ENCODE data around the gene KRT7.

KRT7 gene

DNA sequence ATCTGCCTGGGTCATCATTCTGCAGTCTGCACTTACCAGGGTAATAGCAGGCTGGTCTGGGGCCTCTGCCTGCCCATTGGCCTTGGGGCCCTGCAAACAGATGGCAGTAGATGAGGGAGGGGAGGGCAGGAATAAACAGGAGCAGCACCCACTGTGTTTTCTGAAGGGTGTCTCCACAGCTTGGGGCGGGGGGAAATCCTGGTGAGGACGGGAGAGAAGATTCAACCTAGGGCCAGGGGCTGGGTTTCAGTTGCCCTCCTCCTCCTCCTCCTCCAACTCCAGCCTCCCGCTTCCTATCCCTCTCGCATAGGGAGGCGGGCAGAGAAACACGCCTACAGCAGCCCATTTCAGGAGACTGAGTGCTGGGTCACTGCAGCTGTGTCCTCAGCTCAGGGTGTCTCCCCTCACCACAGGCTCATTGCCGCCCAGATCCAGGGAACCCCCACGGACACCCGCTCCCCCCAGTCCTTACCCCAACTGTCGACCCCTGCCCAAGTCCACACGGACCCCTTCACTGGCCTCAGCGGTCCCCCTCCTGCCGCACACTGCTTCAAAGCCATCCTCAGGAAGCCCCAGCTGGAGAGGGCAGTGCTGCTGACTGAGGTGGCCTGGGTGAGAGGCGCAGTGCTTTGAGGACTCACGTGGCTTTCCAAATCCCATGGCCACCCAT lies 32.1 kb upstream of the KRT7 start:
- peaks cover 6% of the 10 kb centered on the region for H3K4me1 ChIP-seq (ENCODE audit: control insufficient read depth, insufficient read depth, low read length)
- no peaks in the 10 kb centered on the region for H3K36me3 ChIP-seq (ENCODE audit: control insufficient read depth in 2 of 2, insufficient read depth in 2 of 2, low read length in 2 of 2)
- H3K9me3 ChIP-seq (ENCODE audit: control insufficient read depth in 2 of 2, low read length in 2 of 2): no peaks in the 10 kb centered on the region
- H3K4me3 ChIP-seq (ENCODE audit: low read length in 2 of 2): no peak overlapping the region
- H3K9ac ChIP-seq (ENCODE audit: low read length in 2 of 2): no peak overlapping the region
- no peaks in the 10 kb centered on the region for H3K27me3 ChIP-seq (ENCODE audit: control insufficient read depth in 1 of 2, insufficient read depth in 2 of 2, low read length in 2 of 2)
- H3K27ac ChIP-seq (ENCODE audit: low read length): no peak overlapping the region

DNA sequence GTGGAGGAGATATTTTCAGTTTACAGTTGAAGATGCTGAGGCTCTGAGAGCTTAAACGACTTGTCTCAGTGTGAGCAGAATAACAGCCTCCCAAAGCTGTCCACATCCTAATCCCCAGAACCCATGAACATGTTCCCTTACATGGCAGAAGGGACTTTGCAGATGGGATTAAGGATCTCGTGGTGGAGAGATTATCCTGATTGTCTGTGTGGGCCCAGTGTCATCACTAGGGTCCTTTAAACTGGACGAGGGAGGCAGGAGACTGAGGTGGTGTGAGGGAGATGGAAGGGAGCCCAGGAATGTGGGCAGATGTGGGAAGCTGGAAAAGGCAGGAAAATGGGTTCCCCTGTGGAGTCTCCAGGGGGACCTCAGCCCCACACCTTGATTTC lies 31.6 kb upstream of the KRT7 start:
- Histone ChIP-seq H3K9me3 (ENCODE audit: control insufficient read depth in 2 of 2, low read length in 2 of 2) (no peaks in the 10 kb centered on the region), H3K9ac (ENCODE audit: low read length in 2 of 2) (no peak overlapping the region), H3K4me3 (ENCODE audit: low read length in 2 of 2) (no peak overlapping the region), H3K4me1 (ENCODE audit: control insufficient read depth, insufficient read depth, low read length) (peaks cover 6% of the 10 kb centered on the region), H3K27ac (ENCODE audit: low read length) (no peak overlapping the region), H3K27me3 (ENCODE audit: control insufficient read depth in 1 of 2, insufficient read depth in 2 of 2, low read length in 2 of 2) (no peaks in the 10 kb centered on the region), H3K36me3 (ENCODE audit: control insufficient read depth in 2 of 2, insufficient read depth in 2 of 2, low read length in 2 of 2) (no peaks in the 10 kb centered on the region)

DNA sequence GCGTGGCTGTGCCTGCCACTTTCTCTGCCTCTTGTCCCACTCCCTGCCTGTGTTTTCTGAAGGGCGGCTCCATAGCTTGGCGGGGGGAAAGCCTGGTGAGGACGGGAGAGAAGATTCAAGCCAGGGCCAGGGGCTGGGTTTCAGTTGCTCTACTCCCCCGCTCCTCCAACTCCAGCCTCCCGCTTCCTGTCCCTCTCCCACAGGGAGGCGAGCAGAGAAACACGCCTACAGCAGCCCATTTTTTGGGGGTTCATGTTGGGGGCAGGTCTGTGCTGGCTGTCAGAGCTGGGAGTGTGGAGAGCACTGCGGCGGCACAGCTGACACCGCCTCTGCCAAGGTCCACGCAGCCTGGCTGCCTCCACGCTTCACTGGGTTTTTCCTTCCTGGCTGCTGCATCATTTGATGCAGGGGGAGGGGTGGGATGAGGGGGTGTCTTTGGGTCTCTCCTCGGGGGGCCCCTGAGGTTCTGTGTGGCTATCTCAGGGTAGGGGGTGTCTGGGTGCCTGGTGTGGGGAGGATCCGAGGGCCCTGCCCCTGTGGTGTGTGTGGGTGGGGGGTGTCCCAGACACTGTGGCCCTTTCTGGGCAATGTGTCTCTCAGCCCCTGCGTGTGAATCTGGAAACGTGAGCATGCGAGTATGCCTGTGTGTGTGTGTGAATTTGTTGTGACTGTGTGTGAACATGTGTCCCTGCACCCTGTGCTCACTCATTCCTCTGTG lies 30.5 kb upstream of the KRT7 start:
- no peak overlapping the region for H3K27ac ChIP-seq (ENCODE audit: low read length)
- no peak overlapping the region for H3K4me3 ChIP-seq (ENCODE audit: low read length in 2 of 2)
- H3K4me1 ChIP-seq (ENCODE audit: control insufficient read depth, insufficient read depth, low read length): peaks cover 10% of the 10 kb centered on the region
- H3K9ac ChIP-seq (ENCODE audit: low read length in 2 of 2): no peak overlapping the region
- no peaks in the 10 kb centered on the region for H3K9me3 ChIP-seq (ENCODE audit: control insufficient read depth in 2 of 2, low read length in 2 of 2)
- no peaks in the 10 kb centered on the region for H3K27me3 ChIP-seq (ENCODE audit: control insufficient read depth in 1 of 2, insufficient read depth in 2 of 2, low read length in 2 of 2)
- no peaks in the 10 kb centered on the region for H3K36me3 ChIP-seq (ENCODE audit: control insufficient read depth in 2 of 2, insufficient read depth in 2 of 2, low read length in 2 of 2)

DNA sequence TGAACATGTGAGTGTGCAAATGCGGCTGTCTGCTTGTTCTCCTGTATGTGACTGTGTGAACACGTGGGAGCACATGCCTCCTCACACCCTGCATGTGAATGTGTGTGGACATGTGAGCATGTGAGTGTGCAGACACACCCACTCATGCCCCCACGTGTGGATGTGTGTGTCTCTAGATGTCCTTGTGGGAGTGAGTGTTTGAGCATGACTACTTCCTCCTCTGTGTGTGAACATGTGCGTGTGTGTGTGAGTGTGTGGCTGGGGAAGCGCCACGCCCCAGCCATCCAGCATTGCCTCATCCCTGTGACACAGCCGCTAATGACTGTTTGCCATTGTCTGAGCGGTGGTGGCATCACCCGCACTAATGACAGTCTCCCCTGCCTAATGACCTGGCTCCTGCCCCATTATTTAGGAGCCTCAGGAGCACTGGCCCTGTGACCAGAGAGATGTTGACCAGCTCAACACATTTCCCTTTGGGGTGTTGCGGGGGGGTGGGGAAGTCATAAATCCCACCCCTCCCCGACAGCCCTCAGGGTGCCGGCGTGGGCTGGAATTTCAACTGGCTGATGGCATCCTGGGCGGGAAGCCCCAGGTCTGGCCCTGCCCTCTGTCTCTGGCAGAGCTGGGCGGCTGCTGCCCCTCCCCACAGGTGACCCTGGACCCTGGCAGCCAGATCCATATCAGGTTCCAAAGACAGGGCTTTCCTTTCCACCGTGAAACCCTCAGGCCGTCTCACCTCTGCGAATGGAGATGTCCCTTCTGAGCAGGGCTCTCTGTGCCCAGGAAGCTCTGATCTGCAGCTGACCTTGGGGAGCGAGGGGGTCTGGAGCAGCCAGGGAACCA lies 29.7 kb upstream of the KRT7 start:
- no peak overlapping the region for H3K4me3 ChIP-seq (ENCODE audit: low read length in 2 of 2)
- peaks cover 18% of the 10 kb centered on the region for H3K4me1 ChIP-seq (ENCODE audit: control insufficient read depth, insufficient read depth, low read length)
- H3K9ac ChIP-seq (ENCODE audit: low read length in 2 of 2): no peak overlapping the region
- H3K27ac ChIP-seq (ENCODE audit: low read length): no peak overlapping the region
- no peaks in the 10 kb centered on the region for H3K9me3 ChIP-seq (ENCODE audit: control insufficient read depth in 2 of 2, low read length in 2 of 2)
- H3K36me3 ChIP-seq (ENCODE audit: control insufficient read depth in 2 of 2, insufficient read depth in 2 of 2, low read length in 2 of 2): no peaks in the 10 kb centered on the region
- H3K27me3 ChIP-seq (ENCODE audit: control insufficient read depth in 1 of 2, insufficient read depth in 2 of 2, low read length in 2 of 2): no peaks in the 10 kb centered on the region

DNA sequence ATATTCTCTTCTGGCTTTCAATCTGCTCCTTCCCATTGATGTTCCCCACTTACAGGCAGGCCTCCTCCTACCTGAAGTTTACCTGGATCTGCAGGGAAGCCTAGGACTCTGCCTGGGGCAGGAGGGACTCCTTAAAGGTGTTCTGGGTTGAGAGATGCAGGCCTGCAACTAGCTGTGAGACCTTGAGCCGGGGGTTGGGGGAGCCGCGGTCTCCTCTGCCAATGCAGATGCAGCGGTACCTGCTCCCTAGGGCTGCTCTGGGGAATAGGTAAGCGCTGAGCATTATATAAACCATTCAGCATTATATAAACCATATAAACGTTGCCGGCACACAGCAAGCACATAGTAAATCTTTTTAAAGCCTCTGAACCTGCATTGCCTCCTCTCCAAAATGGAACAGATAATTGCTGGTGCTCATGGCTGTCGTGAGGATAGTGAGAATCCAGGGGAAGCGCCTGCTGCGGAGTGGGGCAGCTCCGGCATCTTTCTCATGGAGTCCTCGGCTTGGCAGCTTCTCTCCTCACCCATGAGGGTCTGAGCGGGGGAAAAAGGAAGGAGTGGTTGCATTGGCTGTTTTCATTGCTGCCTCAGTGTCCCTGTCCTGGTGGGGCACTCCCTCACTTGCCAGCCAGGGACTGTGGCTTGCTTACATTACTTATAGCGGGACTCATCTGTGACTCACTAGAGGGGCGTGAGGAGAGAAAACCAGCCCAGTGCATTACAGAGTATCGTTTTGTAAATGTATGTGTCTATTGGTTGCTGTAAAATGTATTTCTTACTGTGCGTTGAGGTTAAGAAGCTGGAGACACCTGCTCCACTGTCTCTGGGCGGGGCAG lies 28.7 kb upstream of the KRT7 start:
- H3K4me1 ChIP-seq (ENCODE audit: control insufficient read depth, insufficient read depth, low read length): peaks cover 20% of the 10 kb centered on the region
- H3K9ac ChIP-seq (ENCODE audit: low read length in 2 of 2): no peak overlapping the region
- no peaks in the 10 kb centered on the region for H3K36me3 ChIP-seq (ENCODE audit: control insufficient read depth in 2 of 2, insufficient read depth in 2 of 2, low read length in 2 of 2)
- H3K27ac ChIP-seq (ENCODE audit: low read length): no peak overlapping the region
- H3K4me3 ChIP-seq (ENCODE audit: low read length in 2 of 2): no peak overlapping the region
- no peaks in the 10 kb centered on the region for H3K9me3 ChIP-seq (ENCODE audit: control insufficient read depth in 2 of 2, low read length in 2 of 2)
- no peaks in the 10 kb centered on the region for H3K27me3 ChIP-seq (ENCODE audit: control insufficient read depth in 1 of 2, insufficient read depth in 2 of 2, low read length in 2 of 2)

DNA sequence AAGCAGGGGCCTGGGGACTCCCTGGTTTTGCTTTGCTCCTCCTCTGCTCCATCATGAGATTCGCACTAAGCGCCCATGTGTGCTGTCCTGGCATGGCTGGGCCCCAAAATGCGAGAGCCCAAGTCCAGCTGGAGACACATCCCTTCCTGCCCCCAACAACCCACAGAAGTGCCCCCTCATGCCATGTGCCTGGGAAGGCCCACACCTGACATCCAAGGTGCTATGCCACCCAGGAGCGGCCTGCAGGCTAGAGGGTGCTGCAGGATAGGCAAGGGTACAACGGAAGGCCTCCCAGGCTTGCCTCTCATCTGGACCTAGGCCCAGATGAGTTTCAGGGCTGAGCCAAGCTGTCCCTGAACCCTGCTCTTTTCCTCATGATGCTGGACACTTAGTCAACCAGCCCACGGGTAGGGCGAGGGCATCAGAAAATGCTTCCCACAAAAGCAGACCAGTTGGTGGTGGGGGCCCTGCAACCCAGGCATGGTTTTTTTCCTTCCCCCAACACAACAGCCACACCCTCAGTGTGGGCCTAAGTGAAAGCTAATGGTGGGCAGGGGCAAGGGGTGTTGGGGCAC lies 28.0 kb upstream of the KRT7 start:
- Histone ChIP-seq H3K4me3 (ENCODE audit: low read length in 2 of 2) (no peak overlapping the region), H3K4me1 (ENCODE audit: control insufficient read depth, insufficient read depth, low read length) (peaks cover 20% of the 10 kb centered on the region), H3K36me3 (ENCODE audit: control insufficient read depth in 2 of 2, insufficient read depth in 2 of 2, low read length in 2 of 2) (no peaks in the 10 kb centered on the region), H3K9ac (ENCODE audit: low read length in 2 of 2) (no peak overlapping the region), H3K27me3 (ENCODE audit: control insufficient read depth in 1 of 2, insufficient read depth in 2 of 2, low read length in 2 of 2) (no peaks in the 10 kb centered on the region), H3K27ac (ENCODE audit: low read length) (no peak overlapping the region), H3K9me3 (ENCODE audit: control insufficient read depth in 2 of 2, low read length in 2 of 2) (no peaks in the 10 kb centered on the region)

DNA sequence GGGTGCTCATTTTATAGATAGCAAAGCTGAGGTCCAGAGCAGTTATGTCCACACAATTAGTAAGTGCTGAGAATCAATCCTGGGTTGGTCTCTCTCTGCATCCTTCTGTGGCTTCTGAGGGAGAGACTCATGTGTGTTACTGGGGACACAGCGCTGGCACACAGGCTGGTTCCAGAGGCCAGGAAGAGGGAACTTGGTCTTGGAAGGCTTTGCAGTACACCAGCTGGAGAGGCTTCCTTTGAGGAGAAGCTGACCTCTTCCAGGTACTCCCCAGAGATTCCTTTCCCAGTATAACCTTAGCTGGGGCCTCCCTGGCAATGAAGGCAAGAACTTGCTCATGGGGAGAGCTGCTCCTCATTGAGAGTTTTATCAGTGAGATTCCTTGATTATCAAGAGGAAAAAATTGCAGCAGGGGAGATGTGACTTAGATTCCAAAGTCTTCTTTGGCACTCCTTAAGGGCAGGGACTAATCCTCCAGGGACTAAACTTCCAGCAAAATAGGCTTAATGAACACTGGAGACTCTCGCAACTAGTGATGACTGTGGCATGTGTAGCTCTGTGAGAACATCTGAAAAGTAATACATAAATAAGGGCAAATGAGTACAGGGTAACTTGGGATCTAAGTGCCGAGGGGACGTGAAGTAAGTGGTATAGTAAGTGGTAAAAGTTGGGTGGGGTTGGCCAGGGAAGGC lies 27.3 kb upstream of the KRT7 start:
- Histone ChIP-seq H3K4me1 (ENCODE audit: control insufficient read depth, insufficient read depth, low read length) (peaks cover 20% of the 10 kb centered on the region), H3K27ac (ENCODE audit: low read length) (no peak overlapping the region), H3K36me3 (ENCODE audit: control insufficient read depth in 2 of 2, insufficient read depth in 2 of 2, low read length in 2 of 2) (no peaks in the 10 kb centered on the region), H3K27me3 (ENCODE audit: control insufficient read depth in 1 of 2, insufficient read depth in 2 of 2, low read length in 2 of 2) (no peaks in the 10 kb centered on the region), H3K9me3 (ENCODE audit: control insufficient read depth in 2 of 2, low read length in 2 of 2) (no peaks in the 10 kb centered on the region), H3K9ac (ENCODE audit: low read length in 2 of 2) (no peak overlapping the region), H3K4me3 (ENCODE audit: low read length in 2 of 2) (no peak overlapping the region)

DNA sequence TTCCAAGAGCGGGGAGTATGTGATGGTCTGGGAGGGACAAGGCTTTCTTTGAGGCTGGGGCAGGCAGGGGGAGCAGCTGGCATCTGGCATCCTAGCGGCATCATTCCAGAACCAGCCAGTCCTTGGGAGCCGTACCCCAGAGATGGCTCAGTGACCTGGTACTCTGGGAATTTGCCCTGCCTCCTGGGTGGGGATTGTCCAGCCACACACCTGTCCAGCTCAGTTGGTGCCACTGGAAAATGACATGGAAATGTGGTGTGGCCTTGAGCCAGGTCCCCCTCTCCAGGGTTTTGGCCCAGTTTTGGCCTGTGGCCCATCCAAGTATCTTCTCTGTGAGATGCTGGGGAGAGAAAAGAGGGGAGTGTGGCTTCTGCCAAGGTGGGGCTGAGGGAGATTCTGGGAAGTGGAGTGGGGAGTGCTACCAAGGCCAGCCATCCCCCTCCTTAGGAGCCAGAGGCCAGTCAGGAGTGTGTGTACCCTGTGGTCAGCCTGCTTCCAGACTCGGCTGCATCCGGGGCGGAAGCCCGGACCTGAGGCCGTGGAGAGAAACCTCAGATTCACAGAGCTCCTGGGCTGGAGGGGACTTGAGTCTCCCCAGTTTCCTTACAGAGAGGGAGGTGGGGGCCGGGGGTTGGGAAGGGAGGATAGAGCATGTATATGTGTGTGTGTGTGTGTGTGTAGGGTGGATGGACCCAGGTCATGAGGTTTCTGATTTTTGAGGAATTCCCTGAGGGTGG lies 26.6 kb upstream of the KRT7 start:
- Histone ChIP-seq H3K4me1 (ENCODE audit: control insufficient read depth, insufficient read depth, low read length) (peaks cover 20% of the 10 kb centered on the region), H3K36me3 (ENCODE audit: control insufficient read depth in 2 of 2, insufficient read depth in 2 of 2, low read length in 2 of 2) (no peaks in the 10 kb centered on the region), H3K9me3 (ENCODE audit: control insufficient read depth in 2 of 2, low read length in 2 of 2) (no peaks in the 10 kb centered on the region), H3K27me3 (ENCODE audit: control insufficient read depth in 1 of 2, insufficient read depth in 2 of 2, low read length in 2 of 2) (no peaks in the 10 kb centered on the region), H3K4me3 (ENCODE audit: low read length in 2 of 2) (no peak overlapping the region), H3K27ac (ENCODE audit: low read length) (no peak overlapping the region), H3K9ac (ENCODE audit: low read length in 2 of 2) (no peak overlapping the region)

DNA sequence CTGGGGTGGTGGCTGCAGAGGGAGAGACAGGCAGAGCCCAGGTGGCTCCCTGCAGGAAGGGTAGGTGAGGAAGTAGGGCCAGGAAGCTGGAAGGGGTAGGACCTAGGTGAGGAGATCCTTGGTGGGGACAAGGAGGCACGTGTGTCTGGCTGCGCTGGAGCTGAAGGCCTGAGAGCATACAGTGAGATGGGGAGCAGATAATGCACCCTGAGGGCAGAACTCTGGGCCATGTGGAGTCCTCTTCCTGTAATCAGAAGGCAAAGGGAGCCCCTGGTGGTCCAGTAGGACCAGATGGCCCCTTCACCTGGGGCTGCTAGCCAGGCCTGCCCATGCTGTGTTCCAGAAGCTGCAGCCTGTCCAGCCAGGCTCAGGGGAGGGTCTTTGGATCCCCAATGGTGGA lies 25.9 kb upstream of the KRT7 start:
- Histone ChIP-seq H3K27ac (ENCODE audit: low read length) (no peak overlapping the region), H3K9me3 (ENCODE audit: control insufficient read depth in 2 of 2, low read length in 2 of 2) (no peaks in the 10 kb centered on the region), H3K36me3 (ENCODE audit: control insufficient read depth in 2 of 2, insufficient read depth in 2 of 2, low read length in 2 of 2) (no peaks in the 10 kb centered on the region), H3K4me1 (ENCODE audit: control insufficient read depth, insufficient read depth, low read length) (peaks cover 20% of the 10 kb centered on the region), H3K9ac (ENCODE audit: low read length in 2 of 2) (no peak overlapping the region), H3K4me3 (ENCODE audit: low read length in 2 of 2) (no peak overlapping the region), H3K27me3 (ENCODE audit: control insufficient read depth in 1 of 2, insufficient read depth in 2 of 2, low read length in 2 of 2) (no peaks in the 10 kb centered on the region)

Data from stomach smooth muscle (tissue), 2 donors.